Dermis microvascular lymphatic vessel endothelial cell (primary cell): ENCODE data around the gene HGD. TPM values are rescaled to one million over a fixed set of nuclear protein-coding genes. Genes with fewer than 3 reads are reported as not detected.
"Not testable (repeated sequence)": the region's sequence is repeated elsewhere in the genome, so short reads cannot be mapped to it uniquely, and the experiment has no call there.

Source experiments
- DNase-seq, 2 donors: peaks; one replicate each; pipeline versions ENCODE4 v3.0.0 to v3.0.0-alpha.2; 2010; ENCODE audit warnings: low read depth in 2 of 2
- total RNA-seq: library from RNA; depleted of rRNA; stranded (reverse); fragments of >200 nt; gene quantifications from 2 replicates; pipeline ENCODE4 v1.2.1, GENCODE V29; 2014

Gene HGD
- total RNA-seq, 1 donor from 2014 or later, result 0.26 TPM

GRCh38 chr3:120680193-120680894, 1.7 kb downstream of the HGD start:
- no peak for DNase-seq

GRCh38 chr3:120678984-120679383, 3.1 kb downstream of the HGD start:
- DNase-seq, result no peak

GRCh38 chr3:120678331-120678947, 3.6 kb downstream of the HGD start:
- DNase-seq, result peak; percentile 64 to 93

- not testable (repeated sequence) for DNase-seq
Measured at GRCh38 chr3:120677193-120677592, 4.8 kb downstream of the HGD start.

GRCh38 chr3:120673116-120673515, 8.9 kb downstream of the HGD start:
- DNase-seq, result no peak

GRCh38 chr3:120670576-120670975, 11.5 kb downstream of the HGD start:
- DNase-seq, result peak in 1 of 2 donors; percentile 4

GRCh38 chr3:120664926-120665325, 17.1 kb downstream of the HGD start:
- DNase-seq, result no peak

- DNase-seq, result no peak
Measured at GRCh38 chr3:120661945-120662344, 20.1 kb downstream of the HGD start.

- no peak for DNase-seq
Measured at GRCh38 chr3:120661106-120661905, 20.7 kb downstream of the HGD start.

GRCh38 chr3:120659834-120660233, 22.2 kb downstream of the HGD start:
- DNase-seq, result no peak

- no peak for DNase-seq
Measured at GRCh38 chr3:120659285-120659684, 22.8 kb downstream of the HGD start.

- DNase-seq, result no peak
Measured at GRCh38 chr3:120652896-120653545, 29.0 kb downstream of the HGD start.

- DNase-seq, result no peak
Measured at GRCh38 chr3:120652281-120652680, 29.8 kb downstream of the HGD start.

- DNase-seq, result no peak
Measured at GRCh38 chr3:120650311-120650710, 31.7 kb downstream of the HGD start.

- no peak for DNase-seq
Measured at GRCh38 chr3:120649830-120650233, 32.2 kb downstream of the HGD start.

GRCh38 chr3:120648290-120648689, 33.7 kb downstream of the HGD start:
- DNase-seq, result no peak

- no peak for DNase-seq
Measured at GRCh38 chr3:120646771-120647432, 35.1 kb downstream of the HGD start.

GRCh38 chr3:120645083-120645845, 36.8 kb downstream of the HGD start:
- no peak for DNase-seq

- peak; percentile 48 to 59 for DNase-seq
Measured at GRCh38 chr3:120642368-120642948, 39.6 kb downstream of the HGD start.

GRCh38 chr3:120641696-120642246, 40.3 kb downstream of the HGD start:
- no peak for DNase-seq
